Endothelial cell of umbilical vein (primary cell): ENCODE data around the gene ANKS1A. TPM values are rescaled to one million over a fixed set of nuclear protein-coding genes. Genes with fewer than 3 reads are reported as not detected.

Source experiments
- BruUV-seq: library from RNA; stranded (reverse); fragments of 400-500 nt; replicated peaks from 2 replicates; lab custom pipeline; 2021; lab: Mats Ljungman, UMichigan
- CTCF ChIA-PET: fragments of 300-600, 350-600 bp; sonication (Branson Sonifier 250); formaldehyde crosslinking; loops from one replicate; lab custom pipeline; 2021; ENCODE audit warnings: antibody characterized with exemption, inconsistent platforms; lab: Charles Lee
- POLR2A ChIA-PET: fragments of 300-600, 350-600 bp; sonication (Branson Sonifier 250); formaldehyde crosslinking; loops from one replicate; lab custom pipeline; 2021; ENCODE audit warnings: antibody characterized with exemption, inconsistent platforms; lab: Charles Lee
- DNase-seq: peaks from one replicate; pipeline ENCODE4 v3.0.0-alpha.2; 2011; ENCODE audit warnings: low read depth, low spot score
- FAIRE-seq: peaks from 2 replicates; lab custom pipeline; 2011; peaks lifted over from hg19 to GRCh38; lab: Jason Lieb, UNC
- H2AFZ ChIP-seq: 2 replicates; pipeline ENCODE4 v1.6.0; 2012; ENCODE audit warnings: low read depth, low read length, control low read depth, inconsistent platforms
- H3K27ac ChIP-seq: 2 replicates; pipeline ENCODE4 v1.5.1; 2011; ENCODE audit warnings: low read depth, mild to moderate bottlenecking, control low read depth, low read length, moderate library complexity; ENCODE audit not compliant: insufficient read depth
- H3K27me3 ChIP-seq, 2 experiments: 2 replicates each; pipeline versions ENCODE4 v1.6.0 to v1.6.1; 2011; ENCODE audit warnings: low read length in 2 of 2, mixed read lengths in 1 of 2; ENCODE audit not compliant: control insufficient read depth in 2 of 2, insufficient read depth in 2 of 2
- H3K36me3 ChIP-seq, 2 experiments: 2 replicates in 1 of 2; 3 replicates in 1 of 2; pipeline ENCODE4 v1.5.1; 2011; ENCODE audit warnings: low read length in 2 of 2, mild to moderate bottlenecking in 1 of 2, moderate library complexity in 1 of 2; ENCODE audit not compliant: control insufficient read depth in 2 of 2, insufficient read depth in 2 of 2; ENCODE audit errors: extremely low read depth in 1 of 2
- H3K4me1 ChIP-seq: 3 replicates; pipeline ENCODE4 v1.5.1; 2011; ENCODE audit warnings: mild to moderate bottlenecking, low read length; ENCODE audit not compliant: control insufficient read depth, insufficient read depth; ENCODE audit errors: extremely low read depth
- H3K4me2 ChIP-seq: 2 replicates; pipeline ENCODE4 v1.6.1; 2011; ENCODE audit warnings: low read length, control low read depth, mixed read lengths; ENCODE audit not compliant: insufficient read depth
- H3K4me3 ChIP-seq, 3 experiments: fragments of 200-600 bp in 1 of 3; sonication (generic), shearing (Covaris generic) in 1 of 3; replicated peaks in 1 of 3; 2 replicates each; pipeline ENCODE4 v1.5.1; 2011 to 2016; ENCODE audit warnings: control low read depth in 3 of 3, low read length in 3 of 3, mild to moderate bottlenecking in 2 of 3, inconsistent platforms in 1 of 3, low read depth in 1 of 3, moderate library complexity in 1 of 3; ENCODE audit not compliant: insufficient read depth in 1 of 3
- H3K79me2 ChIP-seq: 2 replicates; pipeline ENCODE4 v1.6.0; 2012; ENCODE audit warnings: low read length, inconsistent platforms; ENCODE audit not compliant: control insufficient read depth, insufficient read depth
- H3K9ac ChIP-seq: replicated peaks from 2 replicates; pipeline ENCODE3; 2011; ENCODE audit warnings: low read length, control low read depth; ENCODE audit not compliant: insufficient read depth; ENCODE audit errors: extremely low read depth
- H3K9me1 ChIP-seq: replicated peaks from 3 replicates; pipeline ENCODE4 v1.6.0; 2011; ENCODE audit warnings: mild to moderate bottlenecking, low read length; ENCODE audit not compliant: control insufficient read depth, insufficient read depth; ENCODE audit errors: extremely low read depth
- H3K9me3 ChIP-seq: replicated peaks from 2 replicates; pipeline ENCODE4 v1.5.1; 2012; ENCODE audit warnings: low read length, inconsistent platforms; ENCODE audit not compliant: control insufficient read depth, insufficient read depth
- H4K20me1 ChIP-seq: replicated peaks from 2 replicates; pipeline ENCODE3; 2011; ENCODE audit warnings: mild to moderate bottlenecking, low read length; ENCODE audit not compliant: control insufficient read depth, insufficient read depth; ENCODE audit errors: extremely low read depth
- EZH2 ChIP-seq: IDR thresholded peaks from 2 replicates; pipeline ENCODE4 v1.6.1; 2012; ENCODE audit warnings: borderline replicate concordance, low read depth, mild to moderate bottlenecking, moderate library complexity, low read length, inconsistent platforms; ENCODE audit not compliant: severe bottlenecking
- FOS ChIP-seq: IDR thresholded peaks from 2 replicates; pipeline ENCODE4 v1.6.1; 2011; ENCODE audit warnings: mild to moderate bottlenecking, low read length, moderate library complexity, borderline replicate concordance; ENCODE audit not compliant: insufficient read depth
- GATA2 ChIP-seq: IDR thresholded peaks from 2 replicates; pipeline ENCODE4 v1.7.0; 2011; ENCODE audit warnings: low read depth, mild to moderate bottlenecking, moderate library complexity, mixed read lengths, low read length; ENCODE audit not compliant: insufficient read length, insufficient read depth
- JUN ChIP-seq: IDR thresholded peaks from 2 replicates; pipeline ENCODE4 v1.6.1; 2011; ENCODE audit warnings: borderline replicate concordance, low read depth; ENCODE audit not compliant: insufficient read length, insufficient read depth
- MYC ChIP-seq: IDR thresholded peaks from one replicate; pipeline ENCODE4 v1.6.1; 2011; ENCODE audit warnings: mild to moderate bottlenecking, low read depth, low read length
- POLR2AphosphoS5 ChIP-seq: IDR thresholded peaks from 2 replicates; pipeline ENCODE4 v1.6.1; 2012; ENCODE audit warnings: low read depth, mild to moderate bottlenecking, control low read depth, low read length, moderate library complexity; ENCODE audit not compliant: insufficient read depth
- dilution Hi-C: fragments of 300-500 bp; cut with MboI; formaldehyde crosslinking; loops from one replicate; pipeline ENCODE4 v1.15.0; 2019; ENCODE audit warnings: low sequenced_read_pairs; ENCODE audit not compliant: extremely low pct_ligation_motif_present
- intact Hi-C: fragments of 100-400 bp; cut with micrococcal nuclease; formaldehyde crosslinking; loops from one replicate; pipeline ENCODE4 v1.10.0; 2022
- polyA plus RNA-seq, 4 experiments: library from polyadenylated mRNA; depleted of rRNA in 3 of 4; stranded (reverse) in 3 of 4; unstranded in 1 of 4; fragments of >200 nt; gene quantifications; 2 replicates each; pipeline versions ENCODE4 v1.2.1 to v1.2.3, GENCODE V29; 2011 to 2012; ENCODE audit warnings: missing spikeins in 1 of 4
- total RNA-seq: library from RNA; stranded (reverse); gene quantifications from 2 replicates; pipeline ENCODE4 v1.2.3, GENCODE V29; 2021
- TF ChIP-seq, protein P1 (sequence below), 2 donors: IDR thresholded peaks; 1 replicate in 1 of 2; 2 replicates in 1 of 2; pipeline ENCODE4 v1.5.1; 2011; ENCODE audit warnings: low read length in 2 of 2, mild to moderate bottlenecking in 2 of 2, moderate library complexity in 2 of 2, control low read depth in 1 of 2, inconsistent platforms in 1 of 2, low read depth in 1 of 2; ENCODE audit not compliant: insufficient read depth in 1 of 2; ENCODE audit errors: extremely low read depth in 1 of 2

The ANKS1A gene
- total and polyA plus RNA-seq, 2 donors (not counting 3 experiments of a cell fraction or from before 2014, with no cell fraction given), result 8.9 to 26.1 TPM

DNA sequence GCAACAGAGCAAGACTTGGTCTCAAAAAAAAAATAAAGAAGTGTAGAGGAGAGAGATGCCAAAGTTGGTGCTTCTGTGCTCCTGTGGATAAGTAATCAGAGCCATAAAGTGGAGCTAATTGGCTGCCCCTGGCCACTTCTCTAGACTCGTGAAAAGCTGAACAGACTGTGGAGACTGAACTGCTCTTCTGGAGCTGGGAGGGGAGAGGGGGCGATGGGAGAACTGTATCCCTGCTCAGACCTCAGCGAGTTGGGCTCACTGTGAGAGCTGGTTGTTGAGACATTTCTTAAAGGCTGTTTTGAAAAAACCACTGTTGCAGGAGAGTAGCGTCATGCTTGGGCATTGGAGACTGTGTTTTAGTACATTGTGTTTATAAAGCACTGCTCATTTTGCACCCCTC is 126.4 kb downstream of the ANKS1A start:
- no peak overlapping the region for H3K4me3 ChIP-seq
- H3K27ac ChIP-seq, result no peak overlapping the region
- no peak overlapping the region for H3K9ac ChIP-seq
- no peaks in the 10 kb centered on the region for H3K79me2 ChIP-seq
- peaks cover 66% of the 10 kb centered on the region for H3K4me1 ChIP-seq
- DNase-seq (no peak), FAIRE-seq (no peak)
- no peaks in the 10 kb centered on the region for H4K20me1 ChIP-seq
- H3K4me2 ChIP-seq, result no peak overlapping the region
- no peaks in the 10 kb centered on the region for H3K9me3 ChIP-seq
- no peaks in the 10 kb centered on the region for H3K27me3 ChIP-seq
- no peak overlapping the region for H2AFZ ChIP-seq
- ChIA-PET POLR2A (interaction anchor here (1.0 kb wide), 1 partner anchor 29 kb away, joined by 3 read pairs; no protein-coding TSS in a partner anchor), CTCF (interaction anchor here (1.4 to 2.7 kb wide), 5 partner anchors 11 to 125 kb away, joined by 3 to 20 read pairs (median 10); no protein-coding TSS in a partner anchor)
- no peak for TF ChIP-seq JUN
- no peak for TF ChIP-seq FOS
- TF ChIP-seq GATA2, result no peak
- no peak for TF ChIP-seq EZH2
- no peak for TF ChIP-seq MYC
- TF ChIP-seq, protein P1, sequence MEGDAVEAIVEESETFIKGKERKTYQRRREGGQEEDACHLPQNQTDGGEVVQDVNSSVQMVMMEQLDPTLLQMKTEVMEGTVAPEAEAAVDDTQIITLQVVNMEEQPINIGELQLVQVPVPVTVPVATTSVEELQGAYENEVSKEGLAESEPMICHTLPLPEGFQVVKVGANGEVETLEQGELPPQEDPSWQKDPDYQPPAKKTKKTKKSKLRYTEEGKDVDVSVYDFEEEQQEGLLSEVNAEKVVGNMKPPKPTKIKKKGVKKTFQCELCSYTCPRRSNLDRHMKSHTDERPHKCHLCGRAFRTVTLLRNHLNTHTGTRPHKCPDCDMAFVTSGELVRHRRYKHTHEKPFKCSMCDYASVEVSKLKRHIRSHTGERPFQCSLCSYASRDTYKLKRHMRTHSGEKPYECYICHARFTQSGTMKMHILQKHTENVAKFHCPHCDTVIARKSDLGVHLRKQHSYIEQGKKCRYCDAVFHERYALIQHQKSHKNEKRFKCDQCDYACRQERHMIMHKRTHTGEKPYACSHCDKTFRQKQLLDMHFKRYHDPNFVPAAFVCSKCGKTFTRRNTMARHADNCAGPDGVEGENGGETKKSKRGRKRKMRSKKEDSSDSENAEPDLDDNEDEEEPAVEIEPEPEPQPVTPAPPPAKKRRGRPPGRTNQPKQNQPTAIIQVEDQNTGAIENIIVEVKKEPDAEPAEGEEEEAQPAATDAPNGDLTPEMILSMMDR (IDR thresholded peaks at IDR 0.05; ENCODE audit: extremely low read depth in 1 of 2, insufficient read depth in 1 of 2, low read depth in 1 of 2, low read length in 2 of 2), result no peak
- TF ChIP-seq POLR2AphosphoS5, result no peak
- no peaks in the 10 kb centered on the region for H3K36me3 ChIP-seq
- H3K9me1 ChIP-seq, result no peaks in the 10 kb centered on the region
- intact Hi-C loops, result no loop called here
- dilution Hi-C loops, result no loop called here
- BruUV-seq, result no TSS peak
